Measurements from ENCODE around the gene ROR2.
A peak's percentile ranks its signal among the peaks of the same experiment; 100 is the strongest.

Gene ROR2

GRCh38 chr9:91789941-91790340, 160.1 kb downstream of the ROR2 start:
- no peak for DNase-seq

GRCh38 chr9:91787931-91788330, 162.1 kb downstream of the ROR2 start:
- DNase-seq: no peak

DNA sequence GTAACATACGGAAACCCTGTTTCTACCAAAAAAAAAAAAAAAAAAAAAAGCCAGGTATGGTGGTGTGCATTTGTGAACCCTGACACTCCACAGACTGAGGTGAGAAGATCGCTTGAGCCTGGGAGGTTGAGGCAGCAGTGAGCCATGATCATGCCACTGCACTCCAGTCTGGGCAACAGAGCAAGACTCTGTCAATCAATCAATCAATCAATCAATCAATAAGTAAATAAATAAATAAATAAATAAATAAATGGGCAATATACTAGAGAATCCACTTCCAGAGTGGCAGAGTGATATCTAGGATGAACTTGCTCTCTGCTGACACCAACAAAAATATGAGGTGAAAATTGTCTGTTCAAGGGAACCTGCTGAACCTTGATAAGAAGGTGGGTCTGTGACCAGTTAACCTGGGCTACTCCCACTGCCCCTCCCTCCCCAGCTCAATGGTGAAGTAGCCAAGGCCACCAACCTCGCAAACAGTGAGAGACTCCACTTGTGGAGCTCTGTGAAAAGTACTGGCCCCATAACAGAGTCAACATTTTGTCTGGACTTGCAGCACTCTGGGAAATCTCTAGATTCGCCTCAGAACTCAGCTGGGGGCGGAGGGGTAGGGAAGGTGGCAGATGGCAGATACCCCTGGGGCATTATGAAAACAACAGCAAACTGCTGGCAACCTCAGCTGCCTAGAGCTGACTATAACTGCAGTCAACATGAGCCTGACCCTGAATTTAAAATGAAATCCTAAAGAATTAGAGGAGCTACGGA, 163.7 kb downstream of the ROR2 start:
- no peak for DNase-seq

- DNase-seq: no peak
These were observed 164.6 kb downstream of the ROR2 start for GRCh38 chr9:91785447-91785842.

DNA sequence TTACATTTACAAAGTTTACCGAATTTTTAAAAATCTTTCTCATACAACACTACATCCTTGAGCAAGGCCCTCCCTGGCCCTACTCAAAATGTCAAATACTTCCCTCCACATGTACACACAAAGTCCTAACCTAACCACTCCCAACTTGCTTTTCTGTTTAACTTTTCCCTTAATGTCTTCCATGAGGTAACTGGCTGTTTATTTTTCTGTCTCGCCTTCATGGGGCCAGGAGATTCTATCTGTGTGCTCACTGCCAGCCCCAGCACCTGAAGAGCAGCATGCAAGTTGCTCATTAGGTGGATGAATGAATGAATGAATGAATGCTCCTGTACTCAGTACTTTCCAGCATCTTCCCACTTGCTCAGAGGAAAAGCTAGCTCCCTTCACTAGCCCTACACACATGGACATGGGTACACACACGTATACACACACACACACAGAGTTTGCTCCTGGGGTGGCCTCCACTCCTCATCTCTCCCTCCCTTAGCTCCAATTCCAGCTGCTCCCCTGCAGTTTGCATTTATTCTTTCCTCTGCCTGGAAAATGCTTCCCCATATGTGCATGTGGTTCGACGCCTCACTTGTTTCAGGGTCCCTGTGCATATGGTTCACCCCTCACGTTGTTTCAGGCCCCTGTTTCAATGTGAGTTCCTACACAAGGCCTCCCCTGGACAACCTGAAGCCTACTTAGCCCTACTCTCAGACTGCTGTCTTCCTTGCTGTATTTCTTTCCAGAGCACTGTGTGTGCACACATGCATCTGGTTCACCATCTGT, 165.2 kb downstream of the ROR2 start:
- DNase-seq: no peak

- DNase-seq: no peak
These were observed 166.0 kb downstream of the ROR2 start for GRCh38 chr9:91783876-91784672.

- DNase-seq: no peak
These were observed 166.6 kb downstream of the ROR2 start for GRCh38 chr9:91783411-91783810.

DNA sequence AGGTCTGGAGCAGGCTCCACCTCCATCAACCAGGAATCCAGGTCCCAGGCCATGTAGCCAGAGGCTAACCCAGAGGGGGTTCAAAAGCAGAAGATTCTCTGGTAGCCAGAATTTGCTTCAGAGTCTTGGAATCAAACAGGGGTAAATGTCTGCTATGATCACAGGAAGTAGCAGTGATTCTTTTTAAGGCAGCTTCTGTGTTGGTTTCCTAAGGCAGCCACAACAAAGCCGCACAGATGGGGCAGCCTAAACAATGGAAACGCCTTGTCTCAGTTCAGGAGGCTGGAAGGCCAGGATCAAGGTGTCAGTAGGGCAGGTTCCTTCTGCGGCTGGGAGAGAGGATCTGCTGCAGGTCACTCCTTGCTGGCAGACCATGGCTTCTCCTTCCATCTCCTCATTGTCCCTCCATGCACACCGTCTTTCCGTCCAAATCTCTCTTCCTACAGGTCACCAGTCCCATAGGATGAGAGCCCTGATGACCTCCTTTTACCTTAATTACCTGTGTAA, 167.3 kb downstream of the ROR2 start:
- no peak for DNase-seq

GRCh38 chr9:91781906-91782305, 168.1 kb downstream of the ROR2 start:
- no peak for DNase-seq

DNA sequence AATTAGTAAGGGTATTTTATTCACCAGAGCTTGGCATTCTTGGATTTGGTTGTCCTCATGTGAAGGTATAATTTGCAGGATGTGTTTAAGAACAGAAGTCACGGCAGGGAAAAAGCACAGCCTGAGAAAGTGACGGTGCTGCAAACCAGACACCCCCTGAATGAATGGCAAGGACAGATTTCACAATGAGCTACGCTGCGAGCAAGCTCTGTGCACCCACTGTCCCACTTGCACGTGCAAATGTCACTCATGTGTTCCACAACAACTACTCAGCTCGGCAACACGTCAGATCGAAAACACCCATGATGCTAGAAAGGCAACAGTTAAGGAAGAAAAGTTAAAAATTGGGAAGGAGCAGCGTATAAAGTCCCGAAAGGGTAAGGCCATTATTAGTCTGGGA, 168.9 kb downstream of the ROR2 start:
- no peak for DNase-seq

- DNase-seq: no peak
These were observed 172.0 kb downstream of the ROR2 start for GRCh38 chr9:91778031-91778430.

GRCh38 chr9:91777292-91777830, 172.7 kb downstream of the ROR2 start:
- DNase-seq: no peak

GRCh38 chr9:91776409-91777291, 173.4 kb downstream of the ROR2 start:
- DNase-seq: no peak

DNA sequence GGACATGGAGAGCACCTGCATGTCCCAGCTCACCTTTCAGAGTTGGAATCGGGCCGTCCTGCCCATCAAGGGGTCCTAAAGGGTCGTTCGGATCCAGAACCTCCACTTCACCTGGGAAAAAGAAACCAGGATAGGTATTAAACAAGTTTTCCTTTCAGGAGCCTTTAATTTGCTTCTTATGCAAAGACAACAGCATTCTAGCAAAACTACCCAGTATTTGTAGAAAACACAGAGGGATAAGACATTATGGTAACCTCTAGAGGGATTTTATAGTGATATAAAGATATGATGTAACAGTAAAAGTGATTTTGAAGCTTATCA, 174.4 kb downstream of the ROR2 start:
- no peak for DNase-seq

GRCh38 chr9:91775011-91775707, 174.9 kb downstream of the ROR2 start:
- peak; percentile 93 for DNase-seq

GRCh38 chr9:91773156-91773555, 176.9 kb downstream of the ROR2 start:
- DNase-seq: no peak

DNA sequence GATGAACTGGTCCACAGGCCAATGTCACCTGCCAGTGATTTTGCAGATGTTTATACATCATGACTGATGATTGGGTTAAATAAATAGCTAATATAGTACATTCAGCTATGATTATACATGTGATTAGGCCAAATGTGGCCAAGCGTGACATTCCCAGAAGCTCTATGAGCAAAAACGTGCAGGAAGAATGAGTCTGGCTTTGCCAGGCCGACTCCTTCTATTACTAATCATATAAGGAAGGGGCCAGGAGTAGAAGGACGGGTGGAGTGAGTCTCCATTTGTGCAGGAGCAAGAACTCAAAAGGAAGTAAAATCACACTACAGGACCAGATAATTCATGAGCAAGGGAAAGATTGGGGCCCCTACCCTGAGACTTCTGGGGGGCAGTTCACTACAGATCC, 178.2 kb downstream of the ROR2 start:
- DNase-seq: no peak

DNA sequence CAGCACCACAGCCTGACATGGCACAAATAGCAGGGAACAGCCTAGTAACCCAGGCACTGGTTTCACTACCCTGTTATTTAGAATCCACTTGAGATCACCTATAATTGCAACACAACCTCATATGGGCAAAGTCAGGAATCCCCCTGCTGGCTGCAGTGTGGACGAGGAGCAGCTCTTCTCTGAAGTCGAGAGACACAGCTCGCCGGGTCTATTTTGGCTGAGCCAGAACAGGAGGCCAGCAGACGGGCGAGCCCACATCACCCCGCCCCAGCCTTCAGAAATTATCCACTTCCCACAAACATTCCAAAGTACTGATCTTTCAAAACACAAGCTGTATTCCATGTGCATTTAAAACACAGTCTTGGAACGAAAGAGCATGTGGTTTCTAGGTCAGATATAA, 179.0 kb downstream of the ROR2 start:
- DNase-seq: peak; percentile 11

- no peak for DNase-seq
These were observed 179.8 kb downstream of the ROR2 start for GRCh38 chr9:91770229-91770628.

DNA sequence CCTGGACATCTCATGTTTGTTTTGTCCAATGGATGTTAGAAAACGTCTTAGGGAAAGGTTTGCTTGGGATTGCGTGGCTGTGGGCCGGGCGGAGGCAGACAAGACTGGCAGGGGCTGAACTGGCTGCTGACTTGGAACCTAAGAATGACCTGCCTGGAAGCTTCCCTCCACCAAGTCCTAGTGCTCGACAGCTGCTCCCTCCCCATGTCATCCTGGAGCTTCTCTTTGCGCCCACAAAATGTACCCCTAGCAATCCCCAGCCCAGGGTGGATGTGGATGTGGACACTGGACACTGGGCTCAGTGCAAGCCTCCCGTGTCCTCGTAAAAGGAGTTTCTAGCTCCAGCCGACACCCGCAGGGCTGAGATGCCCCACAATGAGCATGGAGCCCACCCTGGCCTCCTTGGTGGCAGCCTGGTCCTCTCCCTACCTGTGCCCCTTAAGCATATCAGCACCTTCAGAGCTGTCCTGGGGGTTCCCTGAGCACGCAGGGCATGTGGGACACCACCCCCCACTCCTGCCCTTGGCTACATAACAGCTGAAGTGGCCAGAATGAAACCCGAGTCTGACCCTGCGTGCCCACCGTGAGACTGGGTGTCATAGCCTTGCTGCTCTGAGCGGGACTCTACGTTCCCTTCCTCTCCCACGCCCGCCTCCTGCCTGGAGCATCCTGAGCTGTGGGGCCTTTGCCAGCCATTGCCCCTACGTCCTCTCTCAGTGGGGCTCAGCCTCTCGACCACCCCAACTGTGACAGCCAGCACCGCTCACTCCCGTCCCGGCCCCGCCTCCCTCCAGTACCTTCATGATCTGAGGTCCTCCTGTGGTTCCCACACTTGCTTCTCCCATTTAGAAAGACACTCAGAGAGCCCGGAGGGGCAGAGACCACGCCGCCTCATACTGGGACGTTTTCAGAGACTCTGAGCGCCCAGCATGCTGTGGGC, 180.8 kb downstream of the ROR2 start:
- DNase-seq: no peak
